Measurements from ENCODE around the gene SHANK1.
"Not testable (repeated sequence)": the region's sequence is repeated elsewhere in the genome, so short reads cannot be mapped to it uniquely, and the experiment has no call there.

GRCh38 chr19:50761501-50761900 lies 41.9 kb upstream of the SHANK1 start:
- TF ChIP-seq CTCF, POLR2A (IDR thresholded peaks at IDR 0.05): not testable (repeated sequence)
